ENCODE measurements around the gene MKX. TPM values are rescaled to one million over a fixed set of nuclear protein-coding genes. Genes with fewer than 3 reads are reported as not detected.
"Not testable (repeated sequence)": the region's sequence is repeated elsewhere in the genome, so short reads cannot be mapped to it uniquely, and the experiment has no call there.

MKX gene
- total RNA-seq, 6 experiments from 2014 or later: 36.6 to 99.7 (median 40.6) TPM

DNA sequence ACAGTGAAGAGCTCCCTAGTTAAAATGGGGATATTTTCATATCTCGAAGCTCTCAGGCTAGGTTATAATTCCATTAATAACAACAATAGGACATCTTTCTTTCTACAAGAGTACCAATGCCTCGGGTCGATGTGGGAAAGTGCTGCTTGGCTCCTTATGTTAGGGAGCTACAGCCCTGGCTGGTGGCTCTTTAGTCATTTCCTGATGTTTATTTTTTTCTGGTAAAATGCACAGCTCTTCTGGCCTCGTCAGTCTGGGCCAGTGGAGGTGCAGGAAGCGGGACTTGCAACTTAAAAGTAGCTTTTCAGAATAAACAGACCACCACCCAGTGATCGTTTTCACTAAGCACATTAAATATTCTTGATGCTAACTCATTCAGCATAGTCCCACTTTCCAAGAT lies 58.3 kb downstream of the MKX start:
- TF ChIP-seq, protein P1, sequence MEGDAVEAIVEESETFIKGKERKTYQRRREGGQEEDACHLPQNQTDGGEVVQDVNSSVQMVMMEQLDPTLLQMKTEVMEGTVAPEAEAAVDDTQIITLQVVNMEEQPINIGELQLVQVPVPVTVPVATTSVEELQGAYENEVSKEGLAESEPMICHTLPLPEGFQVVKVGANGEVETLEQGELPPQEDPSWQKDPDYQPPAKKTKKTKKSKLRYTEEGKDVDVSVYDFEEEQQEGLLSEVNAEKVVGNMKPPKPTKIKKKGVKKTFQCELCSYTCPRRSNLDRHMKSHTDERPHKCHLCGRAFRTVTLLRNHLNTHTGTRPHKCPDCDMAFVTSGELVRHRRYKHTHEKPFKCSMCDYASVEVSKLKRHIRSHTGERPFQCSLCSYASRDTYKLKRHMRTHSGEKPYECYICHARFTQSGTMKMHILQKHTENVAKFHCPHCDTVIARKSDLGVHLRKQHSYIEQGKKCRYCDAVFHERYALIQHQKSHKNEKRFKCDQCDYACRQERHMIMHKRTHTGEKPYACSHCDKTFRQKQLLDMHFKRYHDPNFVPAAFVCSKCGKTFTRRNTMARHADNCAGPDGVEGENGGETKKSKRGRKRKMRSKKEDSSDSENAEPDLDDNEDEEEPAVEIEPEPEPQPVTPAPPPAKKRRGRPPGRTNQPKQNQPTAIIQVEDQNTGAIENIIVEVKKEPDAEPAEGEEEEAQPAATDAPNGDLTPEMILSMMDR (IDR thresholded peaks at IDR 0.05): no peak
- peaks cover 43% of the 10 kb centered on the region for H3K4me1 Mint-ChIP-seq (ENCODE audit: low read depth)
- peak overlapping the region; percentile 73 for H3K4me3 Mint-ChIP-seq
- peaks cover 3% of the 10 kb centered on the region for H3K27me3 Mint-ChIP-seq (ENCODE audit: insufficient read depth)
- no peak for DNase-seq
- peak overlapping the region; percentile 74 for H3K27ac Mint-ChIP-seq
- H3K9me3 Mint-ChIP-seq: peaks cover 3% of the 10 kb centered on the region; the same call in 1 of the 2 replicates
- peaks cover 42% of the 10 kb centered on the region for H3K36me3 Mint-ChIP-seq (ENCODE audit: low read depth)

DNA sequence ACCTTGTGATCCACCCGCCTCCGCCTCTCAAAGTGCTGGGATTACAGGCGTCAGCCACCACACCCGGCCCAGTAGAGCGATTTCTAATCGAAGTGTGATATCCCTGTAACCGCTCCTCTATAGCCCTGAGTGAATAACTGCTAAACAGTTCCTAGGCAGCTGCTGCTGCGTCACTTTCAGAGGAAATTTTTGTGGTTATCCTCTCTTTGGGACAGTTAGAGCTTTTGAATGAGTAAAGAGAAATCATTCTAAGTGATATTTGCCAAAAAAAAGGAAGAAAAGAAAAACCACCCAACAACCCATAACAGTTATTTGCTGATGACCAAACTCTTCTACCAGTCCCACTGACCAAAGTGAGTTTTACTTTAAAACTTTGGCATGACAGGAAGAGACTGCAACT lies 59.9 kb downstream of the MKX start:
- peaks cover 33% of the 10 kb centered on the region for H3K36me3 Mint-ChIP-seq (ENCODE audit: low read depth)
- no peak overlapping the region for H3K27ac Mint-ChIP-seq
- no peak for DNase-seq
- TF ChIP-seq, protein P1 (IDR thresholded peaks at IDR 0.05): no peak
- no peak overlapping the region for H3K4me3 Mint-ChIP-seq
- no peaks in the 10 kb centered on the region for H3K9me3 Mint-ChIP-seq
- H3K27me3 Mint-ChIP-seq (ENCODE audit: insufficient read depth): peaks cover 2% of the 10 kb centered on the region; the same call in 1 of the 2 replicates
- peaks cover 47% of the 10 kb centered on the region for H3K4me1 Mint-ChIP-seq (ENCODE audit: low read depth)

DNA sequence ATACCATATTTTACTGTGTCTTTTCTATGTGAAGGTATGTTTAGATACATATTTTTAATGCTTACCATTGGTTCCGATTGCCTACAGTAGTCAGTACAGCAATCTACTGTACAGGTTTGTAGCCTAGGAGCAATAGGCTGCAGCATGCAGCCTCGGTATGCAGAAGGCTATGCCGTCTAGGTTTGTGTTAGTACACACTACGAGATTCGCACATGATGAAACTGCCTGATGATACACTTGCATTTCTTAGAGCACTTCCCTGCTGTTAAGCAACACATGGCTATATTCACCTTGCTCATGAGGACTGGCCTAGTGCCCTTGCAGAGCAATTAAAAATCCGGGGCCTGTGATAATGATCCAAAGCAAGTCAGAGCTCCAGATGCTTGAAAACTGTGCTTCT lies 62.4 kb downstream of the MKX start:
- no peak overlapping the region for H3K4me3 Mint-ChIP-seq
- H3K36me3 Mint-ChIP-seq (ENCODE audit: low read depth): peaks cover 19% of the 10 kb centered on the region
- H3K9me3 Mint-ChIP-seq: no peaks in the 10 kb centered on the region
- TF ChIP-seq, protein P1 (IDR thresholded peaks at IDR 0.05): no peak
- peaks cover 52% of the 10 kb centered on the region for H3K4me1 Mint-ChIP-seq (ENCODE audit: low read depth)
- DNase-seq: no peak
- H3K27me3 Mint-ChIP-seq (ENCODE audit: insufficient read depth): peaks cover 2% of the 10 kb centered on the region; the same call in 1 of the 2 replicates
- no peak overlapping the region for H3K27ac Mint-ChIP-seq

DNA sequence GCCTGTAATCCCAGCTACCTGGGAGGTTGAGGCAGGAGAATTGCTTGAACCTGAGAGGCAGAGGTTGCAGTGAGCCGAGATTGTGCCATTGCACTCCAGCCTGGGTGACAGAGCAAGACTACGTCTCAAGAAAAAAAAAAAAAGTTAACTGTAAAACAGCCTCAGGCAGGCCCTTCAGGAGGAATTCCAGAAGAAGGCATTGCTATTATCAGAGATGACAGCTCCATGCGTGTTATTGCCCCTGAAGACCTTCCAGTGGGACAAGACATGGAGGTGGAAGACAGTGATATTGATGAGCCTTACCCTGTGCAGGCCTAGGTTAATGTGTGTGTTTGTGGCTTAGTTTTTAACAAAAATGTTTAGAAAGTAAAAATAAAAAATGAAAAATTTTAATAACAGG lies 63.8 kb downstream of the MKX start:
- not testable (repeated sequence) for H3K36me3 Mint-ChIP-seq (ENCODE audit: low read depth); H3K9me3 Mint-ChIP-seq; H3K27me3 Mint-ChIP-seq (ENCODE audit: insufficient read depth); H3K4me3 Mint-ChIP-seq; H3K27ac Mint-ChIP-seq; DNase-seq
- H3K4me1 Mint-ChIP-seq (ENCODE audit: low read depth): peaks cover 38% of the 10 kb centered on the region

DNA sequence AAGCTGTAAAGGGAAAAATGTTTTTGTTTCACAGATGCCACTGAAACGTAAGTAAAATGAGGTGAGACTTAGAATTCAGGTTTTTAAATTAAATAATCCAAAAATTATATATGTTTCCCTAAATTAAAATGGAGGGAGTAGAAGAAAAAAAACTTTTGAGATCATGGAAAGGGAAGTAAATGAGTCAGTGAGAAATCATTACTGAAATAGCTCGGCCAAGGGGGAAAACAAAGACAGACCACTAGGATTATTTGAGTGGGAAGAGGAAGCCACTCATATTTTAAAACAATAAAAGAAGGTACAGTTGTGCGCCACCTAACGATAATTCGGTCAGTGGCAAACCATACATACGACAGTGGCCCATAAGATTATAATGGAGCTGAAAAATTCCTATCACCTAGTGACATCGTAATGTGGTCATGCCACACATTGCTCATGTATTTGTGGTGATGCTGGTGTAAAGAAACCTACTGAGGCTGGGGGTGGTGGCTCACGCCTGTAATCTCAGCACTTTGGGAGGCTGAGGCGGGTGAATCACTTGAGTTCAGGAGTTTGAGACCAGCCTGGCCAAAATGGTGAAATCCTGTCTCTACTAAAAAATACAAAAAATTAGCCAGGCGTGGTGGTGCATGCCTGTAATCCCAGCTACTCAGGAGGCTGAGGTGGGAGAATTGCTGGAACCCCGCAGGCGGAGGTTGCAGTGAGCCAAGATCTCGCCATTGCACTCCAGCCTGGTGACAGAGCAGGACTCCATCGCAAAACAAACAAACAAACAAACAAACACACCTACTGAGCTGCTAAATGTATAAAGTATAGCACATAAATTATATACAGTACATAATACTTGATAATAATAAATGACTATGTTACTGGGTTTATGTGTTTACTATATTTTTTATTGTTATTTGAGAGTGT lies 64.7 kb downstream of the MKX start:
- peaks cover 3% of the 10 kb centered on the region for H3K36me3 Mint-ChIP-seq (ENCODE audit: low read depth)
- peak overlapping the region; percentile 39; the same call in 1 of the 2 replicates for H3K27ac Mint-ChIP-seq
- H3K4me1 Mint-ChIP-seq (ENCODE audit: low read depth): peaks cover 30% of the 10 kb centered on the region
- no peak for DNase-seq
- no peak overlapping the region for H3K4me3 Mint-ChIP-seq
- H3K27me3 Mint-ChIP-seq (ENCODE audit: insufficient read depth): no peaks in the 10 kb centered on the region
- TF ChIP-seq, protein P1 (IDR thresholded peaks at IDR 0.05): peak; percentile 19; the same call in 1 of the 2 replicates
- H3K9me3 Mint-ChIP-seq: no peaks in the 10 kb centered on the region

DNA sequence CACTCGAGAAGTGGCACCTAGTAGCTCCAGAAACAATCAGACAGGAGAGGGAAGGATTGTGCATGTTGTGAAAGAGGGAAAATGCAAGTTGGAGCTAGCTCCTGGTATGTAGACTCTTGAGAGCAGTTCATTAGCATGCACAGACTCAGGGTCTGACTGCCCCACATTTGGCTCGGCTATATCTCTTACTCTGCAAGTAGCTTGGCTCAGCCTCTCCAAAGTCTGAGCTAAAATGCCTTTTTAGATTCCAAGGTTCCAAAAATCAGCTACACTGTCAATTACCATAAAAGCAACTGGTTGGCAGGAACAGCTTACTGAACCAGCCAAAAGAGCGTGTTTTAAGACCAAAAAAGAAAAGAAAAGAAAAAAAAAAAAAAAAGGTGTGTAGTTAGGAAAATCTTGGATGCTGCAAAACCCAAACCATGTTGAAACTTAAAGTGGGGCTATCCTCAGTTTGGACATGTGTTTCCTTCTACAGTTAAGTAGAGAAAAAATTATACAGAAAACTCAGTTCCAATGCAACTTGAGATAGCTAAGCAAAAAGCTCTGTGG lies 65.5 kb downstream of the MKX start:
- peaks cover 25% of the 10 kb centered on the region for H3K4me1 Mint-ChIP-seq (ENCODE audit: low read depth)
- H3K27me3 Mint-ChIP-seq (ENCODE audit: insufficient read depth): 0 out of 2 replicates have a peak, but pooled peaks cover under 1% of the 10 kb centered on the region
- peak overlapping the region; percentile 38 for H3K4me3 Mint-ChIP-seq
- H3K9me3 Mint-ChIP-seq: no peaks in the 10 kb centered on the region
- TF ChIP-seq, protein P1 (IDR thresholded peaks at IDR 0.05): no peak
- H3K36me3 Mint-ChIP-seq (ENCODE audit: low read depth): no peaks in the 10 kb centered on the region; the same call in none of the 2 replicates
- peak overlapping the region; percentile 73 for H3K27ac Mint-ChIP-seq
- DNase-seq: no peak
